RKO (cell line): Measurements from ENCODE around the gene RSPRY1.
"Not testable (repeated sequence)": the region's sequence is repeated elsewhere in the genome, so short reads cannot be mapped to it uniquely, and the experiment has no call there.

Source experiments
- DNase-seq: peaks from one replicate; pipeline ENCODE4 v3.0.0-alpha.2; 2016; ENCODE audit warnings: low spot score

Gene RSPRY1

GRCh38 chr16:57186872-57187854 is 1.0 kb downstream of the RSPRY1 start:
- DNase-seq, result peak; percentile 58

- DNase-seq, result not testable (repeated sequence)
Measured at GRCh38 chr16:57187902-57188710, 2.0 kb downstream of the RSPRY1 start.

GRCh38 chr16:57188711-57189002 is 2.5 kb downstream of the RSPRY1 start:
- no peak for DNase-seq

GRCh38 chr16:57189527-57189926 is 3.4 kb downstream of the RSPRY1 start:
- not testable (repeated sequence) for DNase-seq

GRCh38 chr16:57190136-57190535 is 4.0 kb downstream of the RSPRY1 start:
- no peak for DNase-seq

- DNase-seq, result peak; percentile 44
Measured at GRCh38 chr16:57191056-57191571, 5.0 kb downstream of the RSPRY1 start.

GRCh38 chr16:57192146-57192545 is 6.0 kb downstream of the RSPRY1 start:
- no peak for DNase-seq

GRCh38 chr16:57192720-57193486 is 6.8 kb downstream of the RSPRY1 start:
- no peak for DNase-seq

- DNase-seq, result peak; percentile 96
Measured at GRCh38 chr16:57194512-57194911, 8.4 kb downstream of the RSPRY1 start.

- no peak for DNase-seq
Measured at GRCh38 chr16:57196286-57196685, 10.2 kb downstream of the RSPRY1 start.

GRCh38 chr16:57196753-57197152 is 10.6 kb downstream of the RSPRY1 start:
- DNase-seq, result no peak

GRCh38 chr16:57200321-57200720 is 14.2 kb downstream of the RSPRY1 start:
- DNase-seq, result not testable (repeated sequence)

- DNase-seq, result not testable (repeated sequence)
Measured at GRCh38 chr16:57200926-57201325, 14.8 kb downstream of the RSPRY1 start.

- DNase-seq, result no peak
Measured at GRCh38 chr16:57202095-57202886, 16.2 kb downstream of the RSPRY1 start.

- DNase-seq, result no peak
Measured at GRCh38 chr16:57203451-57203850, 17.3 kb downstream of the RSPRY1 start.

- no peak for DNase-seq
Measured at GRCh38 chr16:57204675-57205074, 18.5 kb downstream of the RSPRY1 start.

- DNase-seq, result no peak
Measured at GRCh38 chr16:57208926-57209325, 22.8 kb downstream of the RSPRY1 start.

GRCh38 chr16:57209780-57210179 is 23.7 kb downstream of the RSPRY1 start:
- DNase-seq, result no peak

GRCh38 chr16:57213462-57213861 is 27.3 kb downstream of the RSPRY1 start:
- DNase-seq, result no peak

- DNase-seq, result no peak
Measured at GRCh38 chr16:57216968-57217367, 30.8 kb downstream of the RSPRY1 start.

- no peak for DNase-seq
Measured at GRCh38 chr16:57223057-57223456, 36.9 kb downstream of the RSPRY1 start.
